ENCODE results near the gene TSPAN11.

Gene TSPAN11

GRCh38 chr12:30959110-30959710 lies 32.7 kb downstream of the TSPAN11 start:
- Histone ChIP-seq H3F3A (ENCODE audit: insufficient read depth) (no peaks in the 10 kb centered on the region), H3K9me3 (ENCODE audit: insufficient read depth, low read length) (no peaks in the 10 kb centered on the region), H3K27ac (ENCODE audit: low read depth, low read length) (no peak overlapping the region), H2AFZ (ENCODE audit: low read depth, low read length, severe bottlenecking) (no peak overlapping the region), H3K79me2 (ENCODE audit: insufficient read depth, low read length) (no peaks in the 10 kb centered on the region), H3K9ac (ENCODE audit: low read length) (no peak overlapping the region), H4K20me1 (ENCODE audit: low read depth, low read length) (no peaks in the 10 kb centered on the region), H3K27me3 (ENCODE audit: low read length) (no peaks in the 10 kb centered on the region), H3K9me2 (replicated peaks; ENCODE audit: insufficient read depth, low read length) (no peaks in the 10 kb centered on the region), H3K36me3 (ENCODE audit: low read length) (no peaks in the 10 kb centered on the region), H3K4me3 (ENCODE audit: insufficient read depth, low read length, poor library complexity, severe bottlenecking) (no peak overlapping the region), H3K4me2 (ENCODE audit: low read depth, low read length, poor library complexity, severe bottlenecking) (no peak overlapping the region)
- TF ChIP-seq CTCF (IDR thresholded peaks at IDR 0.05; ENCODE audit: insufficient read depth, low read length, poor library complexity, severe bottlenecking): no peak
- TF ChIP-seq EZH2phosphoT487 (conservative IDR thresholded peaks at IDR 0.05; ENCODE audit: low read length): no peak

GRCh38 chr12:30959778-30960177 lies 33.2 kb downstream of the TSPAN11 start:
- Histone ChIP-seq H2AFZ (ENCODE audit: low read depth, low read length, severe bottlenecking) (no peak overlapping the region), H3K27me3 (ENCODE audit: low read length) (no peaks in the 10 kb centered on the region), H4K20me1 (ENCODE audit: low read depth, low read length) (no peaks in the 10 kb centered on the region), H3K9me2 (replicated peaks; ENCODE audit: insufficient read depth, low read length) (no peaks in the 10 kb centered on the region), H3K9ac (ENCODE audit: low read length) (no peak overlapping the region), H3F3A (ENCODE audit: insufficient read depth) (no peaks in the 10 kb centered on the region), H3K27ac (ENCODE audit: low read depth, low read length) (no peak overlapping the region), H3K36me3 (ENCODE audit: low read length) (no peaks in the 10 kb centered on the region), H3K4me2 (ENCODE audit: low read depth, low read length, poor library complexity, severe bottlenecking) (no peak overlapping the region), H3K4me3 (ENCODE audit: insufficient read depth, low read length, poor library complexity, severe bottlenecking) (no peak overlapping the region), H3K9me3 (ENCODE audit: insufficient read depth, low read length) (no peaks in the 10 kb centered on the region), H3K79me2 (ENCODE audit: insufficient read depth, low read length) (no peaks in the 10 kb centered on the region)
- no peak for TF ChIP-seq EZH2phosphoT487 (conservative IDR thresholded peaks at IDR 0.05; ENCODE audit: low read length)
- no peak for TF ChIP-seq CTCF (IDR thresholded peaks at IDR 0.05; ENCODE audit: insufficient read depth, low read length, poor library complexity, severe bottlenecking)

GRCh38 chr12:30961030-30961429 lies 34.5 kb downstream of the TSPAN11 start:
- H3K27ac ChIP-seq (ENCODE audit: low read depth, low read length): no peak overlapping the region
- H3F3A ChIP-seq (ENCODE audit: insufficient read depth): no peaks in the 10 kb centered on the region
- no peak overlapping the region for H3K4me2 ChIP-seq (ENCODE audit: low read depth, low read length, poor library complexity, severe bottlenecking)
- no peak for TF ChIP-seq EZH2phosphoT487 (conservative IDR thresholded peaks at IDR 0.05; ENCODE audit: low read length)
- no peaks in the 10 kb centered on the region for H3K36me3 ChIP-seq (ENCODE audit: low read length)
- no peaks in the 10 kb centered on the region for H3K27me3 ChIP-seq (ENCODE audit: low read length)
- H2AFZ ChIP-seq (ENCODE audit: low read depth, low read length, severe bottlenecking): no peak overlapping the region
- no peak overlapping the region for H3K9ac ChIP-seq (ENCODE audit: low read length)
- no peaks in the 10 kb centered on the region for H4K20me1 ChIP-seq (ENCODE audit: low read depth, low read length)
- H3K9me3 ChIP-seq (ENCODE audit: insufficient read depth, low read length): no peaks in the 10 kb centered on the region
- no peak overlapping the region for H3K4me3 ChIP-seq (ENCODE audit: insufficient read depth, low read length, poor library complexity, severe bottlenecking)
- no peaks in the 10 kb centered on the region for H3K79me2 ChIP-seq (ENCODE audit: insufficient read depth, low read length)
- H3K9me2 ChIP-seq (replicated peaks; ENCODE audit: insufficient read depth, low read length): no peaks in the 10 kb centered on the region

- no peaks in the 10 kb centered on the region for H3K27me3 ChIP-seq (ENCODE audit: low read length)
- TF ChIP-seq CTCF (IDR thresholded peaks at IDR 0.05; ENCODE audit: insufficient read depth, low read length, poor library complexity, severe bottlenecking) (no peak), EZH2phosphoT487 (conservative IDR thresholded peaks at IDR 0.05; ENCODE audit: low read length) (no peak)
- H3K4me2 ChIP-seq (ENCODE audit: low read depth, low read length, poor library complexity, severe bottlenecking): no peak overlapping the region
- H3K79me2 ChIP-seq (ENCODE audit: insufficient read depth, low read length): no peaks in the 10 kb centered on the region
- H3F3A ChIP-seq (ENCODE audit: insufficient read depth): no peaks in the 10 kb centered on the region
- H3K9me3 ChIP-seq (ENCODE audit: insufficient read depth, low read length): no peaks in the 10 kb centered on the region
- H3K9me2 ChIP-seq (replicated peaks; ENCODE audit: insufficient read depth, low read length): no peaks in the 10 kb centered on the region
- H3K4me3 ChIP-seq (ENCODE audit: insufficient read depth, low read length, poor library complexity, severe bottlenecking): no peak overlapping the region
- H4K20me1 ChIP-seq (ENCODE audit: low read depth, low read length): no peaks in the 10 kb centered on the region
- no peaks in the 10 kb centered on the region for H3K36me3 ChIP-seq (ENCODE audit: low read length)
- H3K27ac ChIP-seq (ENCODE audit: low read depth, low read length): no peak overlapping the region
- H3K9ac ChIP-seq (ENCODE audit: low read length): no peak overlapping the region
- H2AFZ ChIP-seq (ENCODE audit: low read depth, low read length, severe bottlenecking): no peak overlapping the region
Observed at GRCh38 chr12:30962047-30962446, 35.5 kb downstream of the TSPAN11 start.

All from SU-DHL-6 (cell line).